HG02840 (cell line): ENCODE data around the gene TLX2.

ENCODE experiments used
- ATAC-seq: cut with Tn5 transposase; IDR thresholded peaks from one replicate; pipeline ENCODE4 v1.9.1; 2021; ENCODE audit warnings: mild to moderate bottlenecking, moderate library complexity, moderate number of reproducible peaks; ENCODE audit not compliant: unreplicated experiment, low FRiP score

The TLX2 gene

DNA sequence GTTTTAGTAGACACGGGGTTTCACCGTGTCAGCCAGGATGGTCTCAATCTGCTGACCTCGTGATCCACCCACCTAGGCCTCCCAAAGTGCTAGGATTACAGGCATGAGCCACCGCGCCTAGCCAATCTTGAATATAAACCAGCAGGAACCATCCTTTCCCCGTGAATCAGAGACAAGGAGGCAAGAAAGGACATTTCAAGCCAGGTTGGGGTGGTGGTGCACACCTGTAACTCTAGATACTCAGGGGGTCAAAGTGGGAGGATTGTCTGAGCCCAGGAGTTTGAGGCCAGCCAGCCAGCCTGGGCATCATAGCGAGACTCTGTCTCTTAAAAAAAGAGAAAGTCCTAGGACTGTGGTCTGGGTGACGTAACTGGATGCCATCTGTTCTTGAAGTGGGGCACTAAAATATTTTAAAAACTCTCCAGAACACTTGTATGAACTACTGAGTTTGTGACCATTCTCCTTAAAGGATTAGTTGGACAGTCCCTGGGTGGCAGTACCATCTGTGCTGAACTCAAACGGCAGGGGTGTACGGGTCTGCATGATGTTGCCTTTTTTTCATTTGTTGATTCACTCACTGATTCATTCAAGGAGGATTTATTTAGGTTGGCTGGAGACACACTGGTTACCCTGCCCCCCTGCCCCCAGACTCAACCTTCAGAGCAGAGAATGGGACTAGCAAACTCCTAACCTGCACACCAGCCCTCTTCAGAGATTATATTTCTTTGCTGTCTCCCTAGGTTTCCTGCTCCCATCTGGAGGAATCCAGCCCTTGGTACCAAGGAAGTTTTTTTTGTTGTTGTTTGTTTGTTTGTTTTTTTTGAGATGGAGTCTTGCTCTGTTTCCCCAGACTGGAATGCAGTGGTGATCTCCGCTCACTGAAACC, 2.9 kb upstream of the TLX2 start:
- ATAC-seq, result no peak

DNA sequence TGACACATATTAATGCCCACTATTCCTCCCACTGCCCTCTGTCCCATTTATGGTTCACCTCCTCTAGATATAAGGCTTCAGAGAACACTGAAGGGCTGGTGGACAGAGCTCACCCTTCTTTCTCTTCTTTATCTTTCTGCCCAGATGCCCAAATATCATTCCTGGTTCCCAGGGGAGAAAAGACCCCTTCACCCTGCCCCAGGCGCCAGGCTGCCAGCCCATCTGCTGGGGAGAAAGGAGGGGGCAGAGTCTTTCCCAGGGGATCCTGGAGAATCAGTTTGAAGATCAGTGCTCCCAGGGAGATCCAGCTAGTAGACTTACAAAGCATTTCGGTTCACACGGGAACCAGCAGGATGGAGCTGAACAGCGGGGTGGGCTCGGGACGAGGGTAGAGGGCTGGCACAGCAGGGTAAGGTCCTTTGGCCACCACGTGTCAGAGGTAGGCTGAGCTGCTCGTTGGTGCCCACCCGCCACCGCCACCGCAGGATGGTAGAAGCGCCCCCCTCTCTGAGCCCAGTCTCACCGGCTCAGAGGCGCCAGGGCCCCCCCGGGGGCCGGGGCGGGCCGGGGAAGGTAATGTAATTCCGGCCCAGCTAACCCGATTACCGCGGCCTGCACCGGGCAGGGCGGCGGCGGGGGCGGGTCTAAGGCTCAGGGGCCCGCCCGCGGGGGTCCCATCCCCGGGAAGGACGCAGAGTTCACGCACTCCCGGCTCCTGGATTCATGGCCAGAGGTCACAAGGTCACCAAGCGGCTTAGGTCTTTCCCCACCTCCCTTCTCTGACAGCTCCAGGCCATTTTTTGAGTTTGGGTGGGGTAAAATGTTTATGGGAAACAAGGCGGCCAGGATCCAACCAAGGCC, 1.3 kb upstream of the TLX2 start:
- ATAC-seq, result no peak

DNA sequence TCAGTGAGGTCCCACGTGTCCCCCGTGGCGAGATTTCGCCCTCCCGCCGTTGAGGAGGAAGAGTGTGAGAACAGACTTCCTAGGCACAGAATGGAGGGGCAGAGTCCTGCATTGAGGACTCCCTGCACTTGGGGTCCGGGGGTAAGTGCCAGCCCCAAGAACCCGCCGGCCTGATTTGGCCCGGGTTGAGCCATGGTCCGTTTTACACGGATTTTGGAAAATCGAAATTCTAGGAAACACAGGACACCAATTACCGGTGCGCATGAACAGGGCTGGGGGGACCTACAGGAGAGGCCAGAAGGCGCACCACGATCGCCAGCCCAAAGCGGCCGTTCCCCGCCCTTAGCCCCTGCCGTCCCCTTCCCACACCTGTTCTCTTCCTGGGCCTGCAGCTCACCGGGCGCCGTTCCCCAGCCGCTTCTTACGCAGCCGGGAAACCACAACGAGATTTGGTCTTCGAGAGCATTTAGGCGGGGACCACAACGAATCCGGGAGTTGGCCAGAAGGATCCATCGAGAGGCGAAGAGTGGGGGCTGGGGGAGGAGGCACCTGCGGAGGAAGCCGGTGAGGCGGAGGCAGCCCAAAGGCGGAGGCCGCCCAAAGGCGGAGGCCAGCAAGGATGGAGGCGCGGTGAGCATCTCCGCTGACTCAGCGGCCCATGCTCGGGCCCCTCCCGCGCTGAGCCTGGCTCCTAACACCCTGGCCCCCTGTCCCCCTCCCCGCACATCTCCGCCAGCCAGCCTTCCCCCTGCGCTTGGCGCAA, 464 bp upstream of the TLX2 start:
- ATAC-seq, result no peak

DNA sequence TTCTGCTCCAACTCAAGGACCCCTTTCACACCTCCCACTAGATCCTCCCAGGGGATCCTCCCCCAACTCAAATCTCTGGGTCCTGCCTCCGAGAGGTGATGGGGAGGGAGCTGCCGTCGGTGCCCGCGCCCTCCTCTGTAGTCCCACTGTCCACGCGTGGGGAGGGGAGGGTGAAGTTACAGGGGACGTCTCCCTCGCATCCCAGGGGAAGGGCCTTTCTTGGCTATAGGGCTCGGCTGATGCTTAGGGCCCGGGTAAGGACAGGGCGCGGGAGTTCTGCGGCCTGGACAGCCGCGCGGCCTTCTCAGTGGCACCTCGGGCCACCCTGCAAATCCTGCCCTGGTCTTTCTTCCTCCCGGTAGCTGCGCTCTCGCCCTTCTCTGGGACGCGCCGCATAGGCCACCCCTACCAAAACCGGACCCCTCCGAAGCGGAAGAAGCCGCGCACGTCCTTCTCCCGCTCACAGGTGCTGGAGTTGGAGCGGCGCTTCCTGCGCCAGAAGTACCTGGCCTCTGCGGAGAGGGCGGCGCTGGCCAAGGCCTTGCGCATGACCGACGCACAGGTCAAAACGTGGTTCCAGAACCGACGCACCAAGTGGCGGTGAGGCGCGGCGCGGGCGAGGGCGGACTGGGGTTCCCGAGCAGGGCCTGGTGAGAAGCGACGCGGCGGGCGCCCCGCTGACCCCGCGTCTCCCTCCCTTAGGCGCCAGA, 1.2 kb downstream of the TLX2 start:
- no peak for ATAC-seq

DNA sequence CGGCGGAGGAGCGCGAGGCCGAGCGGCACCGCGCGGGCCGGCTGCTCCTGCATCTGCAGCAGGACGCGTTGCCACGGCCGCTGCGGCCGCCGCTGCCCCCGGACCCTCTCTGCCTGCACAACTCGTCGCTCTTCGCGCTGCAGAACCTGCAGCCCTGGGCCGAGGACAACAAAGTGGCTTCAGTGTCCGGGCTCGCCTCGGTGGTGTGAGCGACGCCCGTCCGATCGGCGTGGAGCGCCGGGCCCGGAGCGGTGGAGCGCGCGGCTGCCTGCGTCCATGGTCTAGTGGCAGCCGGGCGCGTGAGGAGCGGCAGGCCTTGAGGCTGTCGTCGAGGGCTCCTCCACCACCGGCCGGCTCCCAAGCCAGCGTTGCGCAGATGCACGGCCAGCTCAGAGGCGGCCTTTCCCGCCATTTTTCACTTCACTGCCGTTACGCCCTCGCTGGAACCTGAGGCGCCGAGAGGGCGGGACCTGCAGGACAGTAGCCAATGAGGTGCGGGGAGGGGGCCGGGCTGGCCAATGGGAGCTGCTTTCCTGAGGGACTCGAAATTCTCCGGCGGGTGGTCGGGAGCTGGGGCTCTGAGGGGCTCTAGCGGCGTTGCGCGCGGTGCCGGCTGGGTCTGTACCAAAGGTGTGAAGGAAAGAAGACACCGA, 1.9 kb downstream of the TLX2 start:
- no peak for ATAC-seq

DNA sequence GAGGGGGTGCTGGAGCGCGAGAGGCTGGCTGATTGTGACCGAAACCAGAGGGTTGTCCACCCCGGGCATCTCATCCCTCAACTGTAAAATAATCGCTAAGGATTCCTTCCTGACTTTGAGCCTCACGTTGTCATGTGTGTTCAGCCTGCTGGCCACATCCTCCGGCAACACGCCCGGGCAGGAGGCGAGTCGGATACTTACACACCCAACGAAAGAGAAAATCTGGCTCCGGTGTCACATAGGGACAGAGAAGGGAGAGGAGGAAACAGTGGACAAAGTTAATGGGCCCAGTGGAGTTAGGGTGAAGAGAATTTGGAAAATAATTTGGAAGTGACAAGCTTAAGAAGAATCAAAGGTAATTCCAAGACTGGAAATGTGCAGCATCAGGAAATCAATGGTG, 2.4 kb downstream of the TLX2 start:
- ATAC-seq, result no peak

DNA sequence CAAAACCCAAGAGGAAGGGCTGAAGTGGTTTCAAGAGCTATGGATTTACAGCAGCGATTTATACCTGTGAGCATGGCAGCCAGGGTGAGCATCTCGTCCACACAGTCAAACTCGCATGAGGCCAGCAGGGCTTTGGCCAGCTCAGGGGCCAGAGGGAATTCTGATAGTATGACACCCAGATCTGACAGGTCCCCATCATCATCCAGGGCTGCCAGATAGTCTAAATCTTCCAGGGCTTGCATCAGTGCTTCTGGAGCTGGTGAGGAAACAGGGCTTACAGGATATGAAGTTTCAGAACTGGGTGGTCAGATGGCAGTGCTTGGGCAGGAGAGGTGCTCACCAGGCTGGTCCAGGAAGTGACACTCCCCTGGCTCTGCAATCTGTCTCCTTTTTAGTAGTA, 8.3 kb downstream of the TLX2 start:
- ATAC-seq, result no peak

DNA sequence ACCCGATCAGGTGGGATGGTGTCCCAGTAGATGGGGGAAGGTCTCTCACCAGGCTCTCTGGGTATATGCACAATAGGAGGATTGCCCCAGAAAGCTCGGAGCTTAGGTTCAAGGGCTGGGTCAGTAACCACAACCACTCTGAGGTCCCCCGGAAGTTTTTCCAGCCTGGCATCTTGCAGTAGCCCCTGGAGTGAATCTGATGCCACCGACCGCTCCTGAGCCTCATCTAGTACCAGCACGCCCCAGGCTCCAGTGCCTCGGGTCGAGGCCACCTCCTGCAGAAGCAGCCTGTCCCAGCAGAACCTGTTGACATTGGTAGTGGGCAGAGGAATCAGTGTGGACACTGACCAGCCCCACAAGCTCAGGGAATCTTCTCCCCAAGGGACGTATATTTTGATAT, 9.8 kb downstream of the TLX2 start:
- no peak for ATAC-seq

DNA sequence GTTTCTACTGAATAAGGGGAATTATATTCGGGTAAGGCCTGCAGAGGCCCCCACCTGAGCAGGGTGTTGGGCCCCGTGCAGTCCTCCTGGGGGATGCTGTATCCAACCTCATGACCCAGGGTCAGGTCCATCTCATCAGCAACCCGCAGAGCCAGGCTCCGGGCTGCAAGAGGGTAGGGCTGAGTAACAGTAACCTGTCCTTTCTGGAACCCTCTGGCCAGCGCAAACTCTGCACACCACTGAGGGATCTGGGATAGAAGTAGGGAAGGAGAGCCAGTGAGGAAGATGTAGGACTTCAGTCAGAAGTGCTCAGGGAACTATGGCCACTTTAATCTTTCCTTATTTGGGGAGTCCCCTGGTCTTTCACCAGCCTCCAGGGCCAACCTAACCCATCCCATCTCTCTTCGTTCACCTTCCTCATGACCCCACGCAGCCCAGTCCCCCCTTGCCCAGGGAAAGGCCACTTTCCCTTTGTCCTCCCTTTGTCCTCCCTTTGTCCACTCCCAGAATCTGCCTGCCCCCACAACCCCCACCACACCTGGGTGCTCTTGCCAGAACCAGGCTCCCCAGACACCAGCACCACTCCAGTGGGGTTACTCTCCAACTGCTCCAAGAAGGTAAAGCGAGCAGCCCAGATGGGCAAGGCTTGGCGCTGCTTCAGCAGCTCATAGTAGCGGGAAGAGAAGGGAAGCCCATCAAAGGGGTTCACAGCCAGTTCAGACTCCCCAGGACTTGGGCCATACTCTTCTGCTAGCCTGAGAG, 10.9 kb downstream of the TLX2 start:
- ATAC-seq, result no peak

DNA sequence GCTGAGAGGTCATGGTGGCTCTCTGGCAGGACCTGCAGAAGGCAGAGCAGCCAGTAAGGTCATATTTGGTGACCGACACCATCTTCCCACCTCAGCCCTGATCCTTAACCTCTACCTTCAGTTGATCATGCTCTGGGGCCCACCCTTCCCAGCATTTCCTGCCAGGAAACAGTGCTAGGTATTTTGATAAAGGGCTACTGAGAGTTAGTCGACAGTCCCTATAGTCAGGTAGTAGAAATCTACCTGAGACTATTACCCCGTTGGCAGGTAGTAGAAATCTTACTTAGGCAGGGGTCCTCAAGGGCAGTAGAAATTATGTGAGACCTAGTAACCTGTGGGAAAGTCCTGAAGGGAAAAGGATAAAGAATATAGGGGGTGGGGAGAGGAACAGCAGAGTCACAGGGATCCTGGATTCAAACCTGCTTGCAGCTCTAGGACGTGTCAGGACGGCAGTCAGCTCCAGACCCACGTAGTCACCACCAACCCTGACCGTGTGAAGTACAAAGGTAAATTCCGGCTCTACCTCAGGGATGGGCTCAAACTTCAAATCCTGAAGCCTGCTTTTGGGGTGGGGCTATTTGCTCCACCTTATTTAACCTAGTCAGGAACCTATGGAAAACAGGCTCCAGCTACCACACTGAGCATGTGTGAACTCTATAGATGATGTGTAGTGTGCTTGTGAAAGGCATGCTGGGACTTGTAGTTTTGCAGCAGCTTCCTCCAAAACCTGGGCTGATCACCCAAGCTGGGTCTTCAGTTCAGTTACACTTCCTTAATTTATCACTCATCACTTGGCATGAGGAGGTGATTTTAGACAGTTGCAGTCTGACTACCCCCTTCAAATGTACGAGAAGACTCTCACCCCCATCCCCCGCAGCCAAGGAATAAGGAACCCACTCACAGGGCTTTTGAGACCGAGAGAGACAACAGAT, 11.7 kb downstream of the TLX2 start, which contains the start of gene DQX1:
DQX1 (minus strand) TSS at position 515 of the 932 bp plus-strand sequence; CDS start at position 13, 502 bp downstream.
- ATAC-seq, result no peak

DNA sequence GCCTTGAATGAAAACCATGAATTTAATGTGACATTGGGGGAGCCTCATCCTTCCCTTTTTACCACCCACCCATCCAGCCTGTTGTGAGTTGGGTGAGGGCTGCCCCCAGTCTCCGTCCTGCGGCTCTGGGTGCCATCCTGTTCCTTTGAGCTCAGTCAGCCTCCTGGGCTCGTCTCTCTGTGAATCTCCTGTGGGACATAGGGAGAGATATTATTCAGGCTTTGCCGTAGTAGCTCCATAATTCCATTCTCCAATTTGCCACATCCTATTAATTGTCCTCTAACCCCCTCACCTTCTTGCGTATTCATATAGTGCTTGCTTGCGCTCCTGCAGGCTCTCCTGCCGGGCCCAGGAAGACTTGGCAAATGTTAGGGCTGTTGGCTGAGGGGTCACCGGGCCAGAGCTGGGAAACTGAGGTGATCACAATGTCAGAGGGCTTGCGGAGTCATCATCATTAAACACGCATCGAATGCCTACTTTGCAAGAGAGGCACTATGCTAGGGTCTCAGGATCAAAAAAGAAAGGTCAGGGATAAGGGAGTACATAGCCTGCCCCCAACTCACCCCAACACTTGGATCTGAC, 12.5 kb downstream of the TLX2 start:
- ATAC-seq, result no peak

DNA sequence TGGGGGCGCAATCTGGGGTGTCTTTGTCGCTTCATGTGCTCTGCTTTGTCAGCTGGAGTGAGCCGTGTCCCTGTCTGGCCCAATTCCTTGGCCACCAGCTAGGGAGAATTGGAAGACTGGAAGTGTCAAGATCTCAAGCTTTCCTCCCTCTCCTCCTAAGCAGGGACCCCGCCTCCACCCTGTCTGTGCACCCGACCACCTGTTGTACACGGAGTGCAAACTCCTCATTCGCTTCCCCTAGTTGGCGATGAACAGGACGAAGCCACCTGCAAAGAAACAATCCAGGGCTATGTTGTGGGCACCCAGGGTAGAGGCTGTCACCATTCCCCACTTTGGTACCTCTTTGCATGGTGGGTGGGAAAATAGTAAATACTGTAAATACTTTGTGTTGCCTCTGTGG, 13.5 kb downstream of the TLX2 start:
- no peak for ATAC-seq

DNA sequence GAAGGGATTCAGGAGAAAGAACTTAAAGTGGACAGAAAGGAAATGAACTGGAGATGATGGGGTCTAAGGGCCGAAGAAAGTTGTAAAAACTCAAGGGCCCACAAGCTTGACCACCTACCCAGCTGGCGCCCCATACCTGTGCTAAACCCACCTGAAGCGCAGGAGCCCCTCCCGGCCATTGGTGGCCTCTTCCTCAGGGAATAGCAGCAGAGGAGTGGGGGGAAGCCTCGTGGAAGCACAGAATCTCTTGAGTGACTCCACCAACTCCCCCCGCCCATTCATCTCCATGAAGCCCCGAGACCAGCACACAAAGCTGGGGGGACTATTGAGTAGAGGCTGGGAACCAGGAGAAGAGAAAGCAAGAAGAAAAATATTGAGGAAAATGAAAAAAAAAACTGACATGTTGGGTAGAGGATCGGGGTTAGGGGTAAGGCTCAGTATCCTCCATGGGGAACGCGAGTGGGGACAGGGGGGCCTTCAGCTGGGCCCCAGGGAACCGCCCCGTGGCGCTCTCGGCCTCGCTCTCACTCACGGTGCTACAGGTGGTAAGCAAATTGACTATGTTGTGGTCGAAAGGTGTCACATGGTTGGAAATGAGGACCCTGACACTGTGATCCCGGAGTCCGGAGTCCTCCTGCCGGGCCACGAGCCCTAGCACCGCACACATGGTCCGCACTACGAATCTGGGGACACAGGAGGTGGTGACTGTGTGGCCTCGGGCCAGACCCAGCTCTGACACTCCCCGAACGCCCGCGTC, 14.5 kb downstream of the TLX2 start:
- peak; percentile 11 for ATAC-seq

DNA sequence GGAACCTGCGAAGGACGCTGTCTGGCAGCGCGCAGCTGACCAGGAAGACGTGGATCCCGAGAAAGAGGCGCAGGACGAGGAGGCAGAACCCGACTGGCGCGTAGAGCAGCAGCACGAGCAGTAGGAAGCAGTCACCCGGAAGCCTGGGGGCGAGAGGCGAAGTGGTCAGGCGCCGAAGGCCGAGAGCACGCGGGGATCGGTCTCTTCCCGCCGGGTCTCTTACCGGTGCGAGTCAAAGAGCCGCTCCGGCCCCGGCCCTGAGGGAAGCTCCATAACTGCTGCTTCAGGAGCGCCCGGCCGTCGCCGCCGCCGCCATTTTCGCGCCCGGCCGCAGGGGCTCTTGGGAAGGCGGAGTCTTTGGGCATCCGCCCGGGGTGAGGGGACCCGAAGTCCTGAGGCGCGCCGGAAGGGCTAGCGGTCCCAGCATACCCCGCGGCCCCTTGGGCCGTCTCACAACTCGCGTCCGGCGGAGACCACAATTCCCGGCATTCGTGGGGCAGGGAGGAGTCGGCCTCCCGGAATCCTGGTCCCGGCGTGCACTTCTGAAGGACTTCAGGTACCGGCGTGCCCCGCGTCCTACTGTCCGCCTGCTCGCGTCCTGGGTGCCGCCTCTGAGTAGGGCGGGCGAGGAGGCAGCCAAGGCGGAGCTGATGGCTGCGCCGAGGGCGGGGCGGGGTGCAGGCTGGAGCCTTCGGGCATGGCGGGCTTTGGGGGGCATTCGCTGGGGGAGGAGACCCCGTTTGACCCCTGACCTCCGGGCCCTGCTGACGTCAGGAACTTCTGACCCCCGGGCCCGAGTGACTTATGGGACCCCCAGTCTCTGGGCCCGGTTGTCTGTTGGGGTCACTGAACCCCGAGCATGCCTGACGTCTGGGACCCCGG, 15.3 kb downstream of the TLX2 start, which contains the start of the genes AUP1 and HTRA2:
AUP1 (minus strand) TSS at position 350 of the 882 bp plus-strand sequence; CDS start at position 273, 77 bp downstream.
HTRA2 (plus strand) TSS at position 577 of the 882 bp plus-strand sequence; CDS start at position 651, 74 bp downstream.
- ATAC-seq, result peak; percentile 77
